GM19438 (cell line): ENCODE data around the gene PWWP2B.

Source experiments
- ATAC-seq: cut with Tn5 transposase; IDR thresholded peaks from one replicate; pipeline ENCODE4 v1.9.1; 2021; ENCODE audit warnings: low read depth; ENCODE audit not compliant: unreplicated experiment

Gene PWWP2B

GRCh38 chr10:132416566-132417256, 19.7 kb downstream of the PWWP2B start:
- ATAC-seq: no peak

- no peak for ATAC-seq
These were observed 20.4 kb downstream of the PWWP2B start for GRCh38 chr10:132417257-132417910.

- no peak for ATAC-seq
These were observed 21.0 kb downstream of the PWWP2B start for GRCh38 chr10:132417957-132418441.

DNA sequence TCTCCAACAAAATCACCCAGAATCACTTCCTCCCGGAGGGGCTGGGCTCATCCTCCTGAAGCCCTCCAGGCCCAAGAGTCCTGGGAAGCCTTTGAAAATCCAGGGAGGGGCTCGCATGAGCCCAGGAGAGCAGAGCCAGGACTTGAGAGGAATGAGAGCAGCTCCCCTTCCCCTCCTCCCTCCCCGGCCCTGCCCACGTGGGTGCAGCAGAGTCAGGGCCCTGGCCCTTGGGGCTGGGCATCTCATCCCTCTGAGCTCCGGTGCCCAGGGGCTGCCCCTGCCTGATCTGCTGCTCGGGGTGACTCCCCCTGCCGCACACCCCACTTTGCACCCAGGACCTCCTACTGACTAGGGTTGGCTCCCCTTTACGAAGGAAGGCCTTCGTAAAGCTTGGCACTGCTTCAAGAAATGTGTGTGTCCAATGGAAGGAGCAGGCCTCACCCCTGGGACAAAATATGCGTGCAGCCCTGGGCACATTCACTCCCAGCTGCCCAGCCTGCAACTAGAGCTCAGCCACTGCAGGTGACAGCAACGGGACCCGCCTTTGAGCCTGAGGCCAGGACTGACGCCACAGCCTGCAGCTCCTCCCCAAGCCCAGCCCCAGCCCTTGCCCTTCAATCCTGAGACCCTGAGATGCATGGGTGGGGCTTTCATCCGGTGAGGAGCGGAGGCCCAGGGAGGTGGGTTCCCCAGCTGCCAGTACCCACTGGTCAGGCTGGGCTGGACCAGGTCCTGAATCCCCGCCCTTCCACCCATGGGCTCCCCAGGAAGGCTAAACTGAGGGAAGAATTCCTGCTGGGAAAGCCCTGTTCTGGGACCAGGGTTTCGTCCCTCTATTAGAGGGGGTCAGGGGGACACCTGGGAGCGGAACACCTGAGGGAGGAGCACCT, 21.8 kb downstream of the PWWP2B start:
- ATAC-seq: no peak

- ATAC-seq: no peak
These were observed 22.8 kb downstream of the PWWP2B start for GRCh38 chr10:132419538-132420468.

DNA sequence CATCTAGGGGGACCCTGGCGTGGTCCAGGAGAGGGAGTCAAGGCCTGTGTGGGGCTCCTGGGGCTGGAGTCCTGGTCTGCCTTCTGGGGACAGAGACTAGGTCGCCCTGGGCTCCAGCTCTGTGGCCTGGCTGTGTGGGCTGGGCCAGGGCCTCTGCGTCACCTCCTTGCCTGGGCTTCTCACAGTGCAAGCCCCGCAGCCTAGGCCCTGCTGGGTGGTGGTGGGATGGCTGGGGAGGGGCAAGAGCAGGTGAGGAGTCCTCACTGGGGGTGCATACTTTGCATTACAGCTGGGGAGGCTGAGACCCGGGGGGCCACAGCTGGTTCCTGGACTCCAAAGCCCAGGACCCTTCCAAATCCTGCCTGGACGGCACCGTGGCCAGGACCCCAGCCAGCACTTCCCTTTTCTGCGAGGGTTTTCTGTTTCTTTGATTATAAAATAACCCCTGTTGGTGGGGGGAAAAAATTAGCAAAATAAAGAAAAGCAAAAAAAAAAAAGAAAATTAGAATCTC, 23.5 kb downstream of the PWWP2B start:
- ATAC-seq: no peak

DNA sequence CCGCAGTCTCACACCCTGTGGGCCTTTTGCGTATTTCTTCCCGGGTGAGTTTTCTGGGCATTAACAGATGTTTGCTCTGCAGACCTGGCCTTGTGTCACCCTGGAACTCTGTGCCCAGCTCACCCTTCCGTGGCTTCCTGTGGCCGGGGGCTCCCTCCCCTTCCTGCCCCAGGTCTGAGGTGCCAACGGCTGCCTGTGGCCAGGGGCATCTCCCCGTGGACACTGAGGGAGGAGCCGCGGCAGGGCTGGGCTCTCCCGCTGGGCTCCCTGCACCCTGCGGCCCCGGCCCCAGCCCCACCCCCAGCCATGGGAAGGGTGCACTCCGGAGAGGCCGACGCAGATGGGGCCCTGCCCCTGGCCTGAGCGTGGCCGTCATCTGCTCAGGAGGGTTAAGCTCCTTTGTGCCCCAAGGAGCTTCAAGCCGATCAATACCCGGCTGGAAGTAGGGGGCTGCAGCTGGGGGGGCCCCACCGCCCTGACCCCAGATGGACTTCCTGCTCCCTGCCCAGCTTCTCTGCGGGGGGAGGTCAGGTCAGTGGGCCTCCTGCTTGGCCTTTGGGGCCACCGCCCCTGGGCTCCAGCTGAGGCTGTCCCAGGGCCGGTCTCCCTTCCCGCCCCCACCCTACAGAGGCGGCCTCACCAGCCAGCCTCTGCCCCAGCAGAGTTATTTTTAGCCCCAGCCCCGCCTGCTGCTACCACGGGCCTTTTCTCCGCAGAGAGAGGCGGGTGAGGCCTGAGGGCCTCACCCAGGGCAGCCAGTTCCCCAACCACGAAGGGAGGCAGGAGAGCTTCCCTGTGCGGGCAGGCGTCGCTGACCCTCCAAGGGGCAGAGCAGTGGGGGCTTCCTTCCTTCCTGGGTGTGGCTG, 24.2 kb downstream of the PWWP2B start:
- ATAC-seq: no peak

DNA sequence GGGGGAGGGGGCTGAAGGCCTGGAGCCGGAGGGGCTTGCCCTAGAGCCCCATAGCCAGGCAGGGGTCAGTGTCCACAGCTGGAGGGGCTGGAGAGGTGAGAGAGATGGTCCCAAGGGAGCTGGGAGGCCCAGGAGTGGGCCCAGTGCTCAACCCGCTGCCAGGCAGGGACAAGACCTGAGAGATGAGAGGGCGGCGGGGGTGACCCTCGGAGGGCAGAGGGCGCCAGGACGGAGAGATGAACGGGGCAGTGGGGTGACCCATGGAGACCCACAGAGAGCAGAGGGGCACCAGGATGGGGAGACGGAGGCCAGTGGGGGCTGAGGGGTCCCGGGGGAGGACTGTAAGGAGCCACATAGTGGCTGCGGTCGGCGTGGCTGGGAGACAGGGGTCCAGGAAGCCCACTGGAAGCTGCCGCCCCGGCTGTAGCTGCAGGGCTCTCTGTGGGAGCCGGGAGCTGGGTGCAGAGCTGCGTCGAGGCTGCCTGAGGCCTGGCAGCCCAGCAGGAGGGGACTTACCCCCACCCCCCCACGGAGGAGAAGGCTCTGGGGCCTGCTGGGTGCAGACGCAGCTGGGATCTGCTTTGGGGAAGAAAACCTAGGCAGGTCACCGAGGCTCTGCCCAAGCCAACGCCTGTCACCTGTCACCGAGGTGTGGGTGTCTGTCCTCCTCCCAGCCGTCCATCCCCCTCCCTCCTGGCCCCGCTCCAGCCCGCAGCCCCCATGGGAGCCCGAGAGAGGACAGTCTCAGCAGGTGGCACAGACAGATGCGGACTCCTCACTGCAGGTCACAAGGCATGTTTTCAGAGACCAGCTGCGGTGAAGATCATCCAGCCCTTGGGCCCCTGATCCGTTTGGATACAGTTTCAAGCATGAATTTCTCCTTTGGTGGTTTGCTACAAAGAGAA, 25.1 kb downstream of the PWWP2B start:
- ATAC-seq: no peak

- ATAC-seq: no peak
These were observed 26.2 kb downstream of the PWWP2B start for GRCh38 chr10:132422903-132423825.

DNA sequence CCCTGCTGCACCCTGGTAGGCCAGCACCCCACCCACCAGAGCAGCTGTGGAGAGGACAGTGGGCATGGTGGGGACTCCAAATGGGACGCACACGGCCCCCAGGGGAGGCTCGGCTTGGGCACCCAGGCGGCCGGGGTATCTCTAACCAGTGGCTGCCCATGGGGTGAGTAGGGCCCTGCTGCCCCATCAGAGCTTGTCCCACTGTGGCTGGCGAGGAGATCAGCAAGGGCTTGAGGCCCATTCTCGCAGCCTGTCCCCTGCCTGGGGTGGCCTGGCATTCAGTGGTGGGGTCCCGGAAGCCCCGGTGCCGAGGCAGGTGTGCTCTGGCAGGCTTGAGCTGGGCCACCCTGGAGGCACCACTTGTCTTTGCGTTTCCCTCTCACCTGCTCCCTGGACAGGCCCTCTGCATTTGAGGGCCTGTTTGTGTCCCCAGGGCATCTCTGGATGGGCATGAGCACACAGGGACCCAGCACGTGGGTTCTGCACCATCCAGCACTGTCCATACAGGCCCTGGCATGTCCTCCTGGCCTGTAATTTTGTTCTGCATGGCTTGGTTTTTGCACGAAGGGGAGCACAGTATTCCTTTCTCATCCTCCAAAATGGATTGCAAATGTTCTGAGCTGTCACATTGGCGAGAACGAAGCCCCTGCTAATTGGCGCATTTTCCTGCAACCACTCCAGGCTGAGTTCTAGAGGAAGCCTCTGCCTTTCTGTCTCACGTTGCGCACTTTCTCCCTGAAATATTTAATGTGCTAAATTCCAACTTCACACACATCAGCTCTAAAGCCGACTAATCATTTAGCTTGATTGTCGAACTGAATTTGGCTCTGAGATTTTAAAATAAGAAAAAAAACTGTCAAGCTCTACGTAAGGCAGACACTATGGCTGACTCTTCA, 27.2 kb downstream of the PWWP2B start:
- ATAC-seq: no peak

DNA sequence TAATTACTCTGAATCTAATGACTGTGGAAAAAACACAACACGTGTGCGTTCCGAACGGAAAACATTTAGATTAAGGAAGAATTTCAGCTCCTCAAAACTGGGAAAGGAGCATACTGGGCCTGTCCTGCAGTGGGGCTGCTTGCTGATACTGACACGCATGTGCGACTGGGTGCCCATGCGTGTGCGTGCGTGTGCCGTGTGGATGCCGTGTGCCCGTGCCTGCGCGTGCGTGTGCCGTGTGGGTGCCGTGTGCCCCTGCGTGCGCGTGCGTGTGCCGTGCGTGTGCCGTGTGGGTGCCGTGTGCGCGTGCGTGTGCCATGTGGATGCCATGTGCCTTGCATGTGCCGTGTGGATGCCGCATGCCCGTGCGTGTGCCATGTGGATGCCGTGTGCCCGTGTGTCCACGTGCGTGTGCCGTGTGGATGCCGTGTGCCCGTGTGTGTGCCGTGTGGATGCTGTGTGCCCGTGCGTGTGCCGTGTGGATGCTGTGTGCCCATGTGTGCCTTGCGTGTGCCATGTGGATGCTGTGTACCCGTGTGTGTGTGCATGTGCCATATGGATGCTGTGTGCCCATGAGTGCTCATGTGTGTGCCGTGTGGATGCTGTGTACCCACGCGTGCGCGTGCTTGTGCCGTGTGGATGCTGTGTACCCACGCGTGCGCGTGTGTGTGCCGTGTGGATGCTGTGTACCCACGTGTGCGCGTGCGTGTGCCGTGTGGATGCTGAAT, 28.2 kb downstream of the PWWP2B start:
- no peak for ATAC-seq

GRCh38 chr10:132425757-132426155, 28.8 kb downstream of the PWWP2B start:
- ATAC-seq: no peak

DNA sequence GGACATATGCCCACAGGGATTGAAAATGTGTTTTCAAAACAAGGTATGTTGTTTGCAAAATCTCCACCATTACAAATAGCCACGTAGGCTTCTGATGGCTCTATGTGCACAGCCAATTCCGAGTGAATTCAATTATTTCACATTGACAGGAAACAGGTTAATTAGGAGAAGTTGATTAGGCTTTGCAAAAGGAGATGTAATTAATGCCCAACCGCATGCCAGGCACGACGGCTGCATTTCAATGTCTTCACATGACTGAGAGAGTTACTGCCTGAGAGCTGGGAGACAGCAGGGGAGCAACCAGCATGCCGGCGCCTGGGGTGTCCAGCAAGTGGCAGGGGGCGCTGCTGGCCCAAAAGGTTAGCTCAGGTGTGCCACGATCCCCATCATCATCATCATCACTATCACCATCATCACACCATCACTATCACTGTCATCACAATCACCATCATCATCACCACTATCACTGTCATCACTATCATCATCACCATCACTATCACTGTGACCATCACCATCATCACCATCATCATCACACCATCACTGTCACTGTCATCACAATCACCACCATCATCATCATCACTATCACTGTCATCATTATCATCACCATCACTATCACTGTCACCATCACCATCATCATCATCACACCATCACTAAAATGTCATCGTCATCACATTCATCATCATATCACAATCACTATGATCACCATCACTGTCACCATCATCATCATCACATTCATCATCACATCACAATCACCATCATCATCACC, 30.2 kb downstream of the PWWP2B start:
- no peak for ATAC-seq

DNA sequence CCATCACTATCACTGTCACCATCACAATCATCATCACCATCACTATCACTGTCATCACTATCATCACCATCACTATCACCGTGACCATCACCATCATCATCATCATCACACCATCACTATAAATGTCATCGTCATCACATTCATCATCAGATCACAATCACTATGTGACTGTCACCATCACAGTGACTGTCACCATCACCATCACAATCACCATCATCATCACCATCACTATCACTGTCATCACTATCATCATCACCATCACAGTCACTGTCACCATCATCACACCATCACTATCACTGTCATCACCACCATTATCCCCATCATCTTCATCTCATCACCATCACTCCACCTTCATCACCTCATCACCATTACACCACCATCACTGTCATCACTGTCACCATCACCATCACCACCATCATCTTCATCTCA, 31.0 kb downstream of the PWWP2B start:
- ATAC-seq: no peak
